ENCODE measurements around the gene KRT5.

Gene KRT5

GRCh38 chr12:52522346-52523011, 2.3 kb upstream of the KRT5 start:
- Histone ChIP-seq H3K27me3 (ENCODE audit: control insufficient read depth in 5 of 5, insufficient read depth in 4 of 5, low read length in 5 of 5) (no peaks in the 10 kb centered on the region), H3K9me3 (ENCODE audit: control insufficient read depth in 5 of 5, low read length in 5 of 5) (no peaks in the 10 kb centered on the region), H3K9ac (ENCODE audit: low read length in 5 of 5) (no peak overlapping the region), H3K4me3 (ENCODE audit: low read depth in 1 of 5, low read length in 5 of 5) (no peak overlapping the region), H3K27ac (ENCODE audit: low read depth, low read length) (peak overlapping the region; percentile 54), H3K36me3 (ENCODE audit: control insufficient read depth in 5 of 5, insufficient read depth in 5 of 5, low read length in 5 of 5) (no peaks in the 10 kb centered on the region), H3K4me1 (ENCODE audit: control insufficient read depth in 5 of 5, insufficient read depth in 5 of 5, low read length in 5 of 5) (peaks cover 3 to 36% (median 28%) of the 10 kb centered on the region in 5 donors)

- Histone ChIP-seq H3K4me1 (ENCODE audit: control insufficient read depth in 5 of 5, insufficient read depth in 5 of 5, low read length in 5 of 5) (peaks cover 3 to 40% (median 30%) of the 10 kb centered on the region in 5 donors), H3K36me3 (ENCODE audit: control insufficient read depth in 5 of 5, insufficient read depth in 5 of 5, low read length in 5 of 5) (no peaks in the 10 kb centered on the region), H3K27me3 (ENCODE audit: control insufficient read depth in 5 of 5, insufficient read depth in 4 of 5, low read length in 5 of 5) (no peaks in the 10 kb centered on the region), H3K27ac (ENCODE audit: low read depth, low read length) (peak overlapping the region; percentile 54), H3K9ac (ENCODE audit: low read length in 5 of 5) (no peak overlapping the region), H3K4me3 (ENCODE audit: low read depth in 1 of 5, low read length in 5 of 5) (no peak overlapping the region), H3K9me3 (ENCODE audit: control insufficient read depth in 5 of 5, low read length in 5 of 5) (no peaks in the 10 kb centered on the region)
These were observed 1.5 kb upstream of the KRT5 start for GRCh38 chr12:52521568-52522266.

DNA sequence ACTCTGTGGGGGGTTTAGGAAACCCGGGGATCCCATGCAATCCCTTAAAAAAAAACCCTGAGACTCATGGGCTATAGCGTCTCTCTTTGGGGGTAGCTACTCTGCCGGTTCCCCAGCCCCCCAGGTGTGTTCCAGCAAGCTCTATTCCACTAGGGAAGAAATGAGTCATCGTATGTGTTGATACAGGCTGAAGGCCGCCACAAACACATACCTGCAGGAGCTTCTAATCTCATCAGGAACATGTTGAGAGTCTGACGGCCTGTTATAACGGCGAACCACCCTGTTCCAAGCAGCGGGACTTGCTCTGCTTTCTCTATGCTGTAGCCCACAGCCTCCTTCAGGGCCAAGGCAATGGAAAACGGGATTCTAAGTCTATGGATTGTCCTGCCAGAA, 977 bp upstream of the KRT5 start:
- Histone ChIP-seq H3K27me3 (ENCODE audit: control insufficient read depth in 5 of 5, insufficient read depth in 4 of 5, low read length in 5 of 5) (no peaks in the 10 kb centered on the region), H3K4me1 (ENCODE audit: control insufficient read depth in 5 of 5, insufficient read depth in 5 of 5, low read length in 5 of 5) (peaks cover 3 to 45% (median 36%) of the 10 kb centered on the region in 5 donors), H3K36me3 (ENCODE audit: control insufficient read depth in 5 of 5, insufficient read depth in 5 of 5, low read length in 5 of 5) (no peaks in the 10 kb centered on the region), H3K4me3 (ENCODE audit: low read depth in 1 of 5, low read length in 5 of 5) (no peak overlapping the region), H3K9ac (ENCODE audit: low read length in 5 of 5) (no peak overlapping the region), H3K9me3 (ENCODE audit: control insufficient read depth in 5 of 5, low read length in 5 of 5) (no peaks in the 10 kb centered on the region), H3K27ac (ENCODE audit: low read depth, low read length) (peak overlapping the region; percentile 54)

- H3K27ac ChIP-seq (ENCODE audit: low read depth, low read length): no peak overlapping the region
- no peak overlapping the region for H3K4me3 ChIP-seq (ENCODE audit: low read depth in 1 of 5, low read length in 5 of 5)
These were observed 849 bp downstream of the KRT5 start for GRCh38 chr12:52519387-52519703.

DNA sequence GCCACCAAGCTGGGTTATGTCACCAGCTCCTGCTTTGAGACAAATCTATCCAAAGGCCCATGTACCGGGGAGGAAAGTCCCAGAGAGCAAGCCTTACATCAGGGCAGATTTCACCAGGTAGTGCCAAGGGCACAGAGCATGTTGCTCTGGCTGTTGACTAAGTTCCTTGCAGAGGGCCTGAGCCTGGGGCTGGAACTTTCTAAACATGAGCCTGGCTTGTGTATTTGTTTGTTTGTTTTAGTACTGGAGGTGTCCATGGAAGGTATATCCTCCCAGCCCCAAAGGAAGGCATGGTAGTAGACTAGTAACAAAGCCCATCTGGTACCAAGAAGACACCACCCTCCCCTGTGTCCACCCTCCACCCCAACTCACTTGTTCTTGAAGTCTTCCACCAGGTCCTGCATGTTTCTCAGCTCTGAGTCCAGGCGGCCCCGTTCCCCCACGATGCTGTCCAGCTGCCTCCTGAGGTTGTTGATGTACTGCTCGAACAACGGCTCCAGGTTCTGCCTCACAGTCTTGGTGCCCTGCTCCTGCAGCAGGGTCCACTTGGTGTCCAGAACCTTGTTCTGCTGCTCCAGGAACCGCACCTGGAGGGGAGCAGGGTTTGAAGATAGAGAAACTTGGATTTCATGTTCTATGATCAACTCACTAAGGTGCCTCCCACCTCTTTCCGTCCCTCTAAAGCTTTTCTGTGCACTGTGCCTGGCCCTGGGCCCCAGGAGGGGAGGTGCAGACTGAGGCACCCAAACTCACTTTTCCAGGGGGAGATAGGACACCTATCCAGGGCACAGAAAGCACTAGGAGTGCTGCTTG, 1.4 kb downstream of the KRT5 start:
- no peaks in the 10 kb centered on the region for H3K27me3 ChIP-seq (ENCODE audit: control insufficient read depth in 5 of 5, insufficient read depth in 4 of 5, low read length in 5 of 5)
- no peak overlapping the region for H3K4me3 ChIP-seq (ENCODE audit: low read depth in 1 of 5, low read length in 5 of 5)
- H3K4me1 ChIP-seq (ENCODE audit: control insufficient read depth in 5 of 5, insufficient read depth in 5 of 5, low read length in 5 of 5): peaks cover 6 to 55% (median 49%) of the 10 kb centered on the region in 5 donors
- H3K9ac ChIP-seq (ENCODE audit: low read length in 5 of 5): no peak overlapping the region
- H3K36me3 ChIP-seq (ENCODE audit: control insufficient read depth in 5 of 5, insufficient read depth in 5 of 5, low read length in 5 of 5): no peaks in the 10 kb centered on the region
- no peak overlapping the region for H3K27ac ChIP-seq (ENCODE audit: low read depth, low read length)
- H3K9me3 ChIP-seq (ENCODE audit: control insufficient read depth in 5 of 5, low read length in 5 of 5): no peaks in the 10 kb centered on the region

More at GRCh38 chr12:52519387-52519703, 849 bp downstream of the KRT5 start:
- Histone ChIP-seq H3K36me3 (ENCODE audit: control insufficient read depth in 5 of 5, insufficient read depth in 5 of 5, low read length in 5 of 5) (no peaks in the 10 kb centered on the region), H3K9ac (ENCODE audit: low read length in 5 of 5) (no peak overlapping the region), H3K9me3 (ENCODE audit: control insufficient read depth in 5 of 5, low read length in 5 of 5) (no peaks in the 10 kb centered on the region), H3K4me1 (ENCODE audit: control insufficient read depth in 5 of 5, insufficient read depth in 5 of 5, low read length in 5 of 5) (peaks cover 6 to 54% (median 52%) of the 10 kb centered on the region in 5 donors), H3K27me3 (ENCODE audit: control insufficient read depth in 5 of 5, insufficient read depth in 4 of 5, low read length in 5 of 5) (no peaks in the 10 kb centered on the region)

DNA sequence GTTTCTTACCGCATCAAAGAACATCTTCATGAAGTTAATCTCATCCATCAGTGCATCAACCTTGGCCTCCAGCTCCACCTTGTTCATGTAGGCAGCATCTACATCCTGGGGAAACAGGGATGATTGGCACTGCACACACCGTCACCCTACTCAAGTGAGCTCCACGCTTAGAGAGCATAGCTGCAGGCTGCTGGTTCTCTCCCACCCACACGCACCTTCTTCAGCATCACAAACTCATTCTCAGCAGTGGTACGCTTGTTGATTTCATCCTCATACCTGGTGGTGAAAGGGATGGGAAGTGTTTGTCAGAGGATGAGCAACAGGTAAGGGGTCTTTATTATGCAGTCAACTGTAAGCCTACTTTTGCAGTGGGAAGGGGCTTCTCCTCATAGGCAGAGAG, 2.3 kb downstream of the KRT5 start:
- H3K4me1 ChIP-seq (ENCODE audit: control insufficient read depth in 5 of 5, insufficient read depth in 5 of 5, low read length in 5 of 5): peaks cover 6 to 58% (median 43%) of the 10 kb centered on the region in 5 donors
- H3K27me3 ChIP-seq (ENCODE audit: control insufficient read depth in 5 of 5, insufficient read depth in 4 of 5, low read length in 5 of 5): no peaks in the 10 kb centered on the region
- no peaks in the 10 kb centered on the region for H3K9me3 ChIP-seq (ENCODE audit: control insufficient read depth in 5 of 5, low read length in 5 of 5)
- H3K4me3 ChIP-seq (ENCODE audit: low read depth in 1 of 5, low read length in 5 of 5): no peak overlapping the region
- no peak overlapping the region for H3K27ac ChIP-seq (ENCODE audit: low read depth, low read length)
- no peak overlapping the region for H3K9ac ChIP-seq (ENCODE audit: low read length in 5 of 5)
- H3K36me3 ChIP-seq (ENCODE audit: control insufficient read depth in 5 of 5, insufficient read depth in 5 of 5, low read length in 5 of 5): no peaks in the 10 kb centered on the region

GRCh38 chr12:52517005-52517835, 3.0 kb downstream of the KRT5 start:
- Histone ChIP-seq H3K9ac (ENCODE audit: low read length in 5 of 5) (no peak overlapping the region), H3K4me3 (ENCODE audit: low read depth in 1 of 5, low read length in 5 of 5) (no peak overlapping the region), H3K9me3 (ENCODE audit: control insufficient read depth in 5 of 5, low read length in 5 of 5) (no peaks in the 10 kb centered on the region), H3K27me3 (ENCODE audit: control insufficient read depth in 5 of 5, insufficient read depth in 4 of 5, low read length in 5 of 5) (no peaks in the 10 kb centered on the region), H3K36me3 (ENCODE audit: control insufficient read depth in 5 of 5, insufficient read depth in 5 of 5, low read length in 5 of 5) (no peaks in the 10 kb centered on the region), H3K4me1 (ENCODE audit: control insufficient read depth in 5 of 5, insufficient read depth in 5 of 5, low read length in 5 of 5) (peaks cover 3 to 51% (median 37%) of the 10 kb centered on the region in 5 donors), H3K27ac (ENCODE audit: low read depth, low read length) (peak overlapping the region; percentile 71)

DNA sequence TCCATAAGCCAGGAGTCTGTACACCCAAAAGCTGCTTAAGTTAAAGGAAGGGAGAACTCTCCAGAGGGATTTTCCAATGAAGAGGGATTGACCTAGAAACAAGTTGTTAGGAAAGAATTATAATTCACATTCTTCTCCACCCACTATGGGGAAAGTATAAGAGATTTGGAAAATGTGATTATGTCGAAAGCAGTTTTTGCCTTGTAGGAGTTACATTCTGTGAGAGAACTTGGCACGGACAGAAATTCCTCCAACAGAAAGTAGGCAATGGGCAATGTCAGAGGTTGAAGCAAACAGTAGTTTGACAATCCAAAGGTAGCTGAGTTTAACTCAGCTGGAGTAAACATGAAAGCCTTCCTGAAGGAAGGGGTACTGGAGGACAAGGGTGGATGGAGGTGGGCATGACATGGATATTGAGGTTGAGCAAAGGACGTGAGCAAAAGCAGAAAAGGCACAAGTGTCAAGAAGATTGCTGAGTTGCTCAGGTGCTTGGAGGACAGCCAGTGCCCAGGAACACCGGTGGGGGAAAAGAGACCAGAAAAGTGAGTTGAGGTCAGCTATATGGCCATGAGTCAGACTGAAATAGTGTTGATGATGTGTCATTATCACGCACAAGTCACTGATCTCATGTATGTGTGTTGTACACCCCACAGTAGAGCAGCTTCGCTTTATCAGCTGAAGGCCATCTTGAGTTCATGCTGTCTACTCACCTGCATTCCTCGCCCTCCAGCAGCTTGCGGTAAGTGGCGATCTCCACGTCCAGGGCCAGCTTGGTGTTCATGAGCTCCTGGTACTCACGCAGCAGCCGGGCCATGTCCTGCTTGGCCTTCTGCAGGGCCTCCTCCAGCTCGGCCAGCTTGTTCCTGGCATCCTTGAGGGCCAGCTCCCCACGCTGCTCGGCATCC, 4.0 kb downstream of the KRT5 start:
- H3K36me3 ChIP-seq (ENCODE audit: control insufficient read depth in 5 of 5, insufficient read depth in 5 of 5, low read length in 5 of 5): no peaks in the 10 kb centered on the region
- peak overlapping the region in 1 of 5 donors; percentile 16 for H3K4me3 ChIP-seq (ENCODE audit: low read depth in 1 of 5, low read length in 5 of 5)
- no peaks in the 10 kb centered on the region for H3K27me3 ChIP-seq (ENCODE audit: control insufficient read depth in 5 of 5, insufficient read depth in 4 of 5, low read length in 5 of 5)
- H3K4me1 ChIP-seq (ENCODE audit: control insufficient read depth in 5 of 5, insufficient read depth in 5 of 5, low read length in 5 of 5): peaks cover 2 to 41% (median 26%) of the 10 kb centered on the region in 5 donors
- H3K9me3 ChIP-seq (ENCODE audit: control insufficient read depth in 5 of 5, low read length in 5 of 5): peaks cover 0 to 5% (median 0%) of the 10 kb centered on the region in 5 donors
- peak overlapping the region in 1 of 5 donors; percentile 43 for H3K9ac ChIP-seq (ENCODE audit: low read length in 5 of 5)
- H3K27ac ChIP-seq (ENCODE audit: low read depth, low read length): peak overlapping the region; percentile 71

DNA sequence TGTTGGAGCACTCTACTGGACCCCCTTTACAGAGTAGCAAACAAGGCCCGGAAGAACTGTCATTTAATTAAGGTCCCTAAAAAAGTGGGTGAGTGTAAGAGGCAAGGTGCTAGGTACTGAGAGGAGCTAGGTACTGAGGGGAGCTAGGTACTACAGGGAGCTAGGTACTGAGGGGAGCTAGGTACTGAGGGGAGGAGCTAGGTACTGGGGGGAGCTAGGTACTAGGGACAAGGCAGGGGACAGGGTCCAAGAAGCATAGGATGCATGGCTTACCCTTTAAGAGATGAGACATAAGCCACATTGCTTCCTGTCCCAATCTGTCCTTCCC, 4.9 kb downstream of the KRT5 start:
- H3K36me3 ChIP-seq (ENCODE audit: control insufficient read depth in 5 of 5, insufficient read depth in 5 of 5, low read length in 5 of 5): no peaks in the 10 kb centered on the region
- H3K27me3 ChIP-seq (ENCODE audit: control insufficient read depth in 5 of 5, insufficient read depth in 4 of 5, low read length in 5 of 5): no peaks in the 10 kb centered on the region
- H3K27ac ChIP-seq (ENCODE audit: low read depth, low read length): peak overlapping the region; percentile 71
- peak overlapping the region in 2 of 5 donors; percentile 10 to 43 for H3K9ac ChIP-seq (ENCODE audit: low read length in 5 of 5)
- H3K9me3 ChIP-seq (ENCODE audit: control insufficient read depth in 5 of 5, low read length in 5 of 5): peaks cover 0 to 7% (median 0%) of the 10 kb centered on the region in 5 donors
- H3K4me1 ChIP-seq (ENCODE audit: control insufficient read depth in 5 of 5, insufficient read depth in 5 of 5, low read length in 5 of 5): peaks cover 2 to 34% (median 21%) of the 10 kb centered on the region in 5 donors
- H3K4me3 ChIP-seq (ENCODE audit: low read depth in 1 of 5, low read length in 5 of 5): peak overlapping the region in 3 of 5 donors; percentile 16 to 30 (median 30)
